Progenitor cell of endocrine pancreas (in vitro differentiated cells): ENCODE data around the gene DGUOK. TPM values are rescaled to one million over a fixed set of nuclear protein-coding genes. Genes with fewer than 3 reads are reported as not detected.

Experiments used
- DNase-seq: peaks from one replicate; pipeline ENCODE4 v3.0.0; 2021; ENCODE audit warnings: low spot score; ENCODE audit not compliant: unreplicated experiment
- H3K27ac Mint-ChIP-seq: 2 replicates; pipeline ENCODE4 v1.8.0; 2021; ENCODE audit warnings: mild to moderate bottlenecking, moderate library complexity, mixed read lengths
- H3K27me3 Mint-ChIP-seq: 2 replicates; pipeline ENCODE4 v1.8.0; 2021; ENCODE audit warnings: mixed read lengths
- H3K36me3 Mint-ChIP-seq: 2 replicates; pipeline ENCODE4 v1.8.0; 2022; ENCODE audit warnings: mixed read lengths; ENCODE audit not compliant: insufficient read depth
- H3K4me1 Mint-ChIP-seq: 2 replicates; pipeline ENCODE4 v1.8.0; 2021; ENCODE audit warnings: low read depth, mixed read lengths
- H3K4me3 Mint-ChIP-seq: 2 replicates; pipeline ENCODE4 v1.8.0; 2021; ENCODE audit warnings: low read depth, mild to moderate bottlenecking, moderate library complexity, mixed read lengths
- H3K9me3 Mint-ChIP-seq: 2 replicates; pipeline ENCODE4 v1.8.0; 2021; ENCODE audit warnings: low read depth, mixed read lengths
- total RNA-seq: library from RNA; stranded (reverse); gene quantifications from 2 replicates; pipeline ENCODE4 v1.2.1, GENCODE V29; 2021
- TF ChIP-seq, protein P1 (sequence below): fragments of 200-600 bp; sonication (generic); IDR thresholded peaks from one replicate; pipeline ENCODE4 v1.5.0; 2021; ENCODE audit warnings: antibody characterized with exemption, mild to moderate bottlenecking; ENCODE audit not compliant: unreplicated experiment

Gene DGUOK
- total RNA-seq, 1 donor from 2014 or later: 63.8 TPM

DNA sequence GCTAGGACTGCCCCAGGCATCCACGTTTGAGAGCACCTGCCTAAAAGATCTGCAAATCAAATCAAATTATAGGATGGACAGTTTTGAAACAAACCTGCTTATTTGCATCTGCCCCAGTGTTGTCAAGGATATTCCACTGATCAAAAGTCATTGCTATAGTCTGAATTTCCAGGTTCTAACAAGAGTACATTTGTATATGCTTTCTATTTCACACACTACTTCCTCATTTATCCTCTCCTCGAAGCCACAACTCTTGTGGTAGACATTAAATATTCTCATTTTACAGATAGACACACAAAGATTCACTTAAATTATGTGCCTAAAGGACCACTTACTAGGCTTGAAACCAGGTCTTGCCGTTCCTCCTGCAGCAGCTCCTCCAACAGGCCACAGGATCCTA lies 46.2 kb downstream of the DGUOK start:
- H3K9me3 Mint-ChIP-seq: no peaks in the 10 kb centered on the region
- TF ChIP-seq, protein P1, sequence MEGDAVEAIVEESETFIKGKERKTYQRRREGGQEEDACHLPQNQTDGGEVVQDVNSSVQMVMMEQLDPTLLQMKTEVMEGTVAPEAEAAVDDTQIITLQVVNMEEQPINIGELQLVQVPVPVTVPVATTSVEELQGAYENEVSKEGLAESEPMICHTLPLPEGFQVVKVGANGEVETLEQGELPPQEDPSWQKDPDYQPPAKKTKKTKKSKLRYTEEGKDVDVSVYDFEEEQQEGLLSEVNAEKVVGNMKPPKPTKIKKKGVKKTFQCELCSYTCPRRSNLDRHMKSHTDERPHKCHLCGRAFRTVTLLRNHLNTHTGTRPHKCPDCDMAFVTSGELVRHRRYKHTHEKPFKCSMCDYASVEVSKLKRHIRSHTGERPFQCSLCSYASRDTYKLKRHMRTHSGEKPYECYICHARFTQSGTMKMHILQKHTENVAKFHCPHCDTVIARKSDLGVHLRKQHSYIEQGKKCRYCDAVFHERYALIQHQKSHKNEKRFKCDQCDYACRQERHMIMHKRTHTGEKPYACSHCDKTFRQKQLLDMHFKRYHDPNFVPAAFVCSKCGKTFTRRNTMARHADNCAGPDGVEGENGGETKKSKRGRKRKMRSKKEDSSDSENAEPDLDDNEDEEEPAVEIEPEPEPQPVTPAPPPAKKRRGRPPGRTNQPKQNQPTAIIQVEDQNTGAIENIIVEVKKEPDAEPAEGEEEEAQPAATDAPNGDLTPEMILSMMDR: no peak

GRCh38 chr2:73975731-73976130 lies 49.1 kb downstream of the DGUOK start:
- H3K4me3 Mint-ChIP-seq: no peak overlapping the region
- no peaks in the 10 kb centered on the region for H3K9me3 Mint-ChIP-seq
- no peak overlapping the region for H3K27ac Mint-ChIP-seq
- H3K4me1 Mint-ChIP-seq: peaks cover 19% of the 10 kb centered on the region
- TF ChIP-seq, protein P1: no peak
- H3K27me3 Mint-ChIP-seq: peaks cover 43% of the 10 kb centered on the region
- no peak for DNase-seq
- no peaks in the 10 kb centered on the region for H3K36me3 Mint-ChIP-seq

More for the DNA sequence above, 46.2 kb downstream of the DGUOK start:
- H3K27me3 Mint-ChIP-seq: peaks cover 30% of the 10 kb centered on the region
- H3K27ac Mint-ChIP-seq: no peak overlapping the region
- no peak overlapping the region for H3K4me3 Mint-ChIP-seq
- no peaks in the 10 kb centered on the region for H3K36me3 Mint-ChIP-seq
- H3K4me1 Mint-ChIP-seq: peaks cover 13% of the 10 kb centered on the region
- no peak for DNase-seq

DNA sequence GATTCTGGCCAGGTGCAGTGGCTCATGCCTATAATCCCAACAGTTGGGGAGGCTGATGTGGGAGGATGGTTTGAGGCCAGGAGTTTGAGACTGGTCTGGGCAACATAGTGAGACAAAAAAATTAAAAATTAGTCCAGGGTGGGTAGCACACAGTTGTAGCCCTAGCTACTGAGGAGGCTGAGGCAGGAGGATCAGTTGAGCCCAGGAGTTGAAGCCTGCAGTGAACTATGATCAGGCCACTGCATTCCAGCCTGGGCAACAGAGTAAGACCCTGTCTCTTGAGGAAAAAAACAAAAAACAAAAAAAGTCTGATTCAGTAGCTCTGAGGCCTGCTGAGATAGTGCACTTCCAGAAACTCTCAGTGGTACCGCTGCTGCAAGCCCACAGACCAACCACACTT lies 50.1 kb downstream of the DGUOK start:
- Mint-ChIP-seq H3K4me3 (peak overlapping the region; percentile 11), H3K9me3 (no peaks in the 10 kb centered on the region)
- TF ChIP-seq, protein P1: no peak

DNA sequence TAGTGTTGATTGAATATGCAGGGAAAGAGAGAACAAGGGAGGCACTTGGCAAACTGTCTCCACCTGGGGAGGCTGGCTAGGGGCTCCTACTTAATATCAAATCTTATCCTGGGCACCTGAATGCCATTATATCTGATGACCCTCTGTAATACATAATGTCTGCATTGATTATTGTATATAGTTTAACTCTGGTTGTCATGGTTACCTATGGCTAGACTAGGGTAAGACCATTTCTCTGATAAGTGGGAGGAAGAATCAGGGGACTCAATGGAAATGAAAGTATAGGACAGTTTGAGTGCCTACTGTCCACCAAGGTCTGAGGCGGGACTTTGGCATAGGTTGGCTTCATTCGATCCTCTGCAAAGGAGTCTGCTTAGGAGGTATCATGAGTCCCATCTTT lies 50.8 kb downstream of the DGUOK start:
- no peak for DNase-seq
- peaks cover 29% of the 10 kb centered on the region for H3K4me1 Mint-ChIP-seq
- TF ChIP-seq, protein P1: no peak
- H3K36me3 Mint-ChIP-seq: no peaks in the 10 kb centered on the region
- no peak overlapping the region for H3K4me3 Mint-ChIP-seq
- no peaks in the 10 kb centered on the region for H3K9me3 Mint-ChIP-seq
- no peak overlapping the region for H3K27ac Mint-ChIP-seq
- H3K27me3 Mint-ChIP-seq: peaks cover 45% of the 10 kb centered on the region

More for the DNA sequence above, 50.1 kb downstream of the DGUOK start:
- Mint-ChIP-seq H3K36me3 (no peaks in the 10 kb centered on the region), H3K4me1 (peaks cover 24% of the 10 kb centered on the region), H3K27me3 (peaks cover 45% of the 10 kb centered on the region), H3K27ac (no peak overlapping the region)
- DNase-seq: no peak

GRCh38 chr2:73979021-73979420 lies 52.3 kb downstream of the DGUOK start:
- H3K27me3 Mint-ChIP-seq: peaks cover 43% of the 10 kb centered on the region
- H3K4me1 Mint-ChIP-seq: peaks cover 41% of the 10 kb centered on the region
- no peaks in the 10 kb centered on the region for H3K36me3 Mint-ChIP-seq
- H3K9me3 Mint-ChIP-seq: no peaks in the 10 kb centered on the region
- DNase-seq: no peak
- no peak overlapping the region for H3K27ac Mint-ChIP-seq
- H3K4me3 Mint-ChIP-seq: no peak overlapping the region
- TF ChIP-seq, protein P1: no peak
